HEK293T (cell line): Measurements from ENCODE around the gene ASB18.

Experiments used
- ARNT ChIP-seq: fragments of 450-650 bp; IDR thresholded peaks from 2 replicates; pipeline ENCODE4 v1.6.1; 2017; ENCODE audit warnings: mild to moderate bottlenecking
- ELF4 ChIP-seq: fragments of 450-650 bp; IDR thresholded peaks from 2 replicates; pipeline ENCODE4 v1.6.1; 2017; ENCODE audit warnings: antibody characterized with exemption
- FOXA1 ChIP-seq: fragments of 450-650 bp; IDR thresholded peaks from 2 replicates; pipeline ENCODE4 v1.6.1; 2016; ENCODE audit warnings: mild to moderate bottlenecking
- FOXK2 ChIP-seq: fragments of 450-650 bp; IDR thresholded peaks from 2 replicates; pipeline ENCODE4 v1.6.1; 2016; ENCODE audit warnings: mild to moderate bottlenecking
- FOXM1 ChIP-seq: fragments of 450-650 bp; IDR thresholded peaks from 2 replicates; pipeline ENCODE4 v1.6.1; 2017; ENCODE audit warnings: mild to moderate bottlenecking, borderline replicate concordance
- HDGF ChIP-seq: fragments of 450-650 bp; IDR thresholded peaks from 2 replicates; pipeline ENCODE4 v1.6.1; 2017; ENCODE audit warnings: antibody characterized with exemption, borderline replicate concordance
- NFRKB ChIP-seq: fragments of 450-650 bp; IDR thresholded peaks from 2 replicates; pipeline ENCODE4 v1.6.1; 2016; ENCODE audit warnings: mild to moderate bottlenecking, moderate library complexity
- PKNOX1 ChIP-seq: fragments of 450-650 bp; IDR thresholded peaks from 2 replicates; pipeline ENCODE4 v1.6.1; 2016
- SP1 ChIP-seq: fragments of 450-650 bp; IDR thresholded peaks from 2 replicates; pipeline ENCODE4 v1.6.1; 2017
- SUZ12 ChIP-seq: fragments of 450-650 bp; IDR thresholded peaks from 2 replicates; pipeline ENCODE4 v1.6.1; 2016; ENCODE audit warnings: mild to moderate bottlenecking
- ZNF384 ChIP-seq: fragments of 450-650 bp; IDR thresholded peaks from 2 replicates; pipeline ENCODE4 v1.6.1; 2016

- TF ChIP-seq FOXK2 = no peak
- TF ChIP-seq PKNOX1 = no peak
- no peak for TF ChIP-seq ZNF384
- no peak for TF ChIP-seq FOXA1
- no peak for TF ChIP-seq NFRKB
- no peak for TF ChIP-seq FOXM1
- no peak for TF ChIP-seq HDGF
- no peak for TF ChIP-seq SP1
- no peak for TF ChIP-seq ELF4
- no peak for TF ChIP-seq ARNT
- TF ChIP-seq SUZ12 = no peak
Measured at GRCh38 chr2:236156860-236157194, 107.4 kb downstream of the ASB18 start.
